Panc1 (cell line): ENCODE results near the gene APOBEC3G. TPM values are rescaled to one million over a fixed set of nuclear protein-coding genes. Genes with fewer than 3 reads are reported as not detected.

Experiments used
- ATAC-seq: fragments of 200-7000 bp; cut with Tn5 transposase; 2 replicates; pipeline ENCODE4 v1.9.1; 2020; ENCODE audit warnings: mild to moderate bottlenecking, moderate library complexity
- BruUV-seq: library from RNA; stranded (reverse); fragments of 400-500 nt; replicated peaks from 2 replicates; lab custom pipeline; 2021; lab: Mats Ljungman, UMichigan
- CTCF ChIA-PET: fragments of 300-600 bp; sonication (Branson Sonifier 250); formaldehyde crosslinking; loops from one replicate; lab custom pipeline; 2022; ENCODE audit warnings: antibody characterized with exemption; lab: Charles Lee
- POLR2A ChIA-PET: fragments of 300-600 bp; sonication (Branson Sonifier 250); formaldehyde crosslinking; loops from one replicate; lab custom pipeline; 2022; ENCODE audit warnings: antibody characterized with exemption; lab: Charles Lee
- DNase-seq: peaks from one replicate; pipeline ENCODE4 v3.0.0-alpha.2; 2010; ENCODE audit warnings: low read depth, low spot score
- H3K27ac ChIP-seq: 2 replicates; pipeline ENCODE4 v1.5.1; 2011; ENCODE audit warnings: mild to moderate bottlenecking, low read length, inconsistent platforms
- H3K27me3 ChIP-seq: fragments of 200-500 bp; sonication (Bioruptor generic); 2 replicates; pipeline ENCODE4 v1.6.0; 2014; ENCODE audit warnings: low read length, inconsistent platforms; ENCODE audit not compliant: control insufficient read depth, insufficient read depth
- H3K36me3 ChIP-seq: fragments of 200-500 bp; sonication (Bioruptor generic); 2 replicates; pipeline ENCODE4 v1.5.1; 2014; ENCODE audit warnings: inconsistent platforms, mild to moderate bottlenecking, low read length, moderate library complexity; ENCODE audit not compliant: control insufficient read depth, insufficient read depth
- H3K4me1 ChIP-seq: 2 replicates; pipeline ENCODE4 v1.5.1; 2011; ENCODE audit warnings: inconsistent platforms, mild to moderate bottlenecking, low read length, moderate library complexity; ENCODE audit not compliant: control insufficient read depth, insufficient read depth
- H3K4me3 ChIP-seq, 2 experiments: 2 replicates each; pipeline ENCODE4 v1.5.1; 2011 to 2012; ENCODE audit warnings: low read depth in 2 of 2, low read length in 2 of 2, mild to moderate bottlenecking in 2 of 2, inconsistent platforms in 1 of 2, moderate library complexity in 1 of 2
- H3K9me3 ChIP-seq: fragments of 200-500 bp; sonication (Bioruptor generic); 2 replicates; pipeline ENCODE4 v1.5.1; 2014; ENCODE audit warnings: low read depth, mild to moderate bottlenecking, inconsistent platforms, low read length, moderate library complexity; ENCODE audit not compliant: control insufficient read depth, insufficient read depth
- CTCF ChIP-seq: fragments of 450-650 bp; IDR thresholded peaks from 2 replicates; pipeline ENCODE4 v1.5.1; 2017; ENCODE audit warnings: mild to moderate bottlenecking
- POLR2AphosphoS5 ChIP-seq: IDR thresholded peaks from 2 replicates; pipeline ENCODE4 v1.6.1; 2012; ENCODE audit warnings: mild to moderate bottlenecking, low read depth, low read length, moderate library complexity
- REST ChIP-seq, 2 experiments: IDR thresholded peaks; 2 replicates each; pipeline ENCODE4 v1.6.1; 2011 to 2012; ENCODE audit warnings: low read depth in 2 of 2, control low read depth in 1 of 2, low read length in 1 of 2, mild to moderate bottlenecking in 1 of 2, moderate library complexity in 1 of 2; ENCODE audit not compliant: insufficient read depth in 1 of 2
- SIN3A ChIP-seq: IDR thresholded peaks from 2 replicates; pipeline ENCODE4 v1.6.1; 2012; ENCODE audit warnings: low read depth, mild to moderate bottlenecking, low read length, moderate library complexity, borderline replicate concordance; ENCODE audit not compliant: insufficient read depth
- TCF7L2 ChIP-seq: IDR thresholded peaks from 2 replicates; pipeline ENCODE4 v1.6.1; 2011; ENCODE audit warnings: mild to moderate bottlenecking, low read depth, low read length, inconsistent platforms
- in situ Hi-C: cut with HindIII; loops from 2 replicates; pipeline ENCODE4 v1.10.0; 2016; ENCODE audit warnings: low sequenced_read_pairs, low pct_unique_long_range_greater_than_20kb
- intact Hi-C: fragments of 100-400 bp; cut with micrococcal nuclease; formaldehyde crosslinking; loops from one replicate; pipeline ENCODE4 v1.10.0; 2022; ENCODE audit not compliant: unreplicated experiment
- total RNA-seq: library from RNA; stranded (reverse); gene quantifications from one replicate; pipeline ENCODE4 v1.2.1, GENCODE V29; 2021; ENCODE audit not compliant: unreplicated experiment

Gene APOBEC3G
- total RNA-seq, 1 experiment from 2014 or later, result 4.8 TPM

- no peak for TF ChIP-seq REST (IDR thresholded peaks at IDR 0.05; ENCODE audit: insufficient read depth in 1 of 2, low read depth in 2 of 2, low read length in 1 of 2)
- no peak for TF ChIP-seq SIN3A
- no peak for TF ChIP-seq CTCF
- no peak for TF ChIP-seq TCF7L2
- TF ChIP-seq POLR2AphosphoS5, result no peak
- DNase-seq (no peak), ATAC-seq (no peak)
- Histone ChIP-seq H3K27ac (no peak overlapping the region), H3K36me3 (no peaks in the 10 kb centered on the region), H3K27me3 (no peaks in the 10 kb centered on the region), H3K4me3 (no peak overlapping the region), H3K4me1 (peaks cover 7% of the 10 kb centered on the region; the same call in 1 of the 2 replicates), H3K9me3 (no peaks in the 10 kb centered on the region)
- ChIA-PET CTCF (no interaction called here), POLR2A (no interaction called here)
- in situ Hi-C loops (no loop called here), intact Hi-C loops (no loop called here)
- BruUV-seq, result no TSS peak
These were observed 55.2 kb downstream of the APOBEC3G start for GRCh38 chr22:39132281-39132680.

- TF ChIP-seq REST (IDR thresholded peaks at IDR 0.05; ENCODE audit: insufficient read depth in 1 of 2, low read depth in 2 of 2, low read length in 1 of 2) (no peak), SIN3A (no peak), POLR2AphosphoS5 (no peak), CTCF (no peak), TCF7L2 (no peak)
- BruUV-seq, result no TSS peak
- in situ Hi-C loops, result no loop called here
- ATAC-seq (no peak), DNase-seq (no peak)
- intact Hi-C loops, result no loop called here
- Histone ChIP-seq H3K27me3 (no peaks in the 10 kb centered on the region), H3K36me3 (no peaks in the 10 kb centered on the region), H3K4me1 (peaks cover 7% of the 10 kb centered on the region; the same call in 1 of the 2 replicates), H3K9me3 (no peaks in the 10 kb centered on the region), H3K27ac (no peak overlapping the region), H3K4me3 (no peak overlapping the region)
- POLR2A ChIA-PET, result no interaction called here
- CTCF ChIA-PET, result no interaction called here
These were observed 55.9 kb downstream of the APOBEC3G start for GRCh38 chr22:39132871-39133524.
